Panc1 (cell line): ENCODE data around the gene LEAP2. TPM values are rescaled to one million over a fixed set of nuclear protein-coding genes. Genes with fewer than 3 reads are reported as not detected.

Experiments
- ATAC-seq: fragments of 200-7000 bp; cut with Tn5 transposase; 2 replicates; pipeline ENCODE4 v1.9.1; 2020; ENCODE audit warnings: mild to moderate bottlenecking, moderate library complexity
- BruUV-seq: library from RNA; stranded (reverse); fragments of 400-500 nt; replicated peaks from 2 replicates; lab custom pipeline; 2021; lab: Mats Ljungman, UMichigan
- CTCF ChIA-PET: fragments of 300-600 bp; sonication (Branson Sonifier 250); formaldehyde crosslinking; loops from one replicate; lab custom pipeline; 2022; ENCODE audit warnings: antibody characterized with exemption; lab: Charles Lee
- POLR2A ChIA-PET: fragments of 300-600 bp; sonication (Branson Sonifier 250); formaldehyde crosslinking; loops from one replicate; lab custom pipeline; 2022; ENCODE audit warnings: antibody characterized with exemption; lab: Charles Lee
- DNase-seq: peaks from one replicate; pipeline ENCODE4 v3.0.0-alpha.2; 2010; ENCODE audit warnings: low read depth, low spot score
- H3K27ac ChIP-seq: 2 replicates; pipeline ENCODE4 v1.5.1; 2011; ENCODE audit warnings: mild to moderate bottlenecking, low read length, inconsistent platforms
- H3K27me3 ChIP-seq: fragments of 200-500 bp; sonication (Bioruptor generic); 2 replicates; pipeline ENCODE4 v1.6.0; 2014; ENCODE audit warnings: low read length, inconsistent platforms; ENCODE audit not compliant: control insufficient read depth, insufficient read depth
- H3K36me3 ChIP-seq: fragments of 200-500 bp; sonication (Bioruptor generic); 2 replicates; pipeline ENCODE4 v1.5.1; 2014; ENCODE audit warnings: inconsistent platforms, mild to moderate bottlenecking, low read length, moderate library complexity; ENCODE audit not compliant: control insufficient read depth, insufficient read depth
- H3K4me1 ChIP-seq: 2 replicates; pipeline ENCODE4 v1.5.1; 2011; ENCODE audit warnings: inconsistent platforms, mild to moderate bottlenecking, low read length, moderate library complexity; ENCODE audit not compliant: control insufficient read depth, insufficient read depth
- H3K4me3 ChIP-seq, 2 experiments: 2 replicates each; pipeline ENCODE4 v1.5.1; 2011 to 2012; ENCODE audit warnings: low read depth in 2 of 2, low read length in 2 of 2, mild to moderate bottlenecking in 2 of 2, inconsistent platforms in 1 of 2, moderate library complexity in 1 of 2
- H3K9me3 ChIP-seq: fragments of 200-500 bp; sonication (Bioruptor generic); 2 replicates; pipeline ENCODE4 v1.5.1; 2014; ENCODE audit warnings: low read depth, mild to moderate bottlenecking, inconsistent platforms, low read length, moderate library complexity; ENCODE audit not compliant: control insufficient read depth, insufficient read depth
- CTCF ChIP-seq: fragments of 450-650 bp; IDR thresholded peaks from 2 replicates; pipeline ENCODE4 v1.5.1; 2017; ENCODE audit warnings: mild to moderate bottlenecking
- POLR2AphosphoS5 ChIP-seq: IDR thresholded peaks from 2 replicates; pipeline ENCODE4 v1.6.1; 2012; ENCODE audit warnings: mild to moderate bottlenecking, low read depth, low read length, moderate library complexity
- REST ChIP-seq, 2 experiments: IDR thresholded peaks; 2 replicates each; pipeline ENCODE4 v1.6.1; 2011 to 2012; ENCODE audit warnings: low read depth in 2 of 2, control low read depth in 1 of 2, low read length in 1 of 2, mild to moderate bottlenecking in 1 of 2, moderate library complexity in 1 of 2; ENCODE audit not compliant: insufficient read depth in 1 of 2
- SIN3A ChIP-seq: IDR thresholded peaks from 2 replicates; pipeline ENCODE4 v1.6.1; 2012; ENCODE audit warnings: low read depth, mild to moderate bottlenecking, low read length, moderate library complexity, borderline replicate concordance; ENCODE audit not compliant: insufficient read depth
- TCF7L2 ChIP-seq: IDR thresholded peaks from 2 replicates; pipeline ENCODE4 v1.6.1; 2011; ENCODE audit warnings: mild to moderate bottlenecking, low read depth, low read length, inconsistent platforms
- in situ Hi-C: cut with HindIII; loops from 2 replicates; pipeline ENCODE4 v1.10.0; 2016; ENCODE audit warnings: low sequenced_read_pairs, low pct_unique_long_range_greater_than_20kb
- intact Hi-C: fragments of 100-400 bp; cut with micrococcal nuclease; formaldehyde crosslinking; loops from one replicate; pipeline ENCODE4 v1.10.0; 2022; ENCODE audit not compliant: unreplicated experiment
- total RNA-seq: library from RNA; stranded (reverse); gene quantifications from one replicate; pipeline ENCODE4 v1.2.1, GENCODE V29; 2021; ENCODE audit not compliant: unreplicated experiment

LEAP2 gene
- total RNA-seq, 1 experiment from 2014 or later, result 1.4 TPM

GRCh38 chr5:132856011-132856410 is 17.5 kb upstream of the LEAP2 start:
- Histone ChIP-seq H3K4me1 (no peaks in the 10 kb centered on the region), H3K27me3 (no peaks in the 10 kb centered on the region), H3K27ac (no peak overlapping the region), H3K9me3 (no peaks in the 10 kb centered on the region), H3K4me3 (no peak overlapping the region), H3K36me3 (no peaks in the 10 kb centered on the region)
- no peak for ATAC-seq
- no TSS peak for BruUV-seq
- POLR2A ChIA-PET, result no interaction called here
- in situ Hi-C loops, result no loop called here
- no peak for TF ChIP-seq TCF7L2
- TF ChIP-seq SIN3A, result no peak
- no peak for TF ChIP-seq POLR2AphosphoS5
- no peak for TF ChIP-seq CTCF
- no peak for TF ChIP-seq REST (IDR thresholded peaks at IDR 0.05; ENCODE audit: insufficient read depth in 1 of 2, low read depth in 2 of 2, low read length in 1 of 2)
- CTCF ChIA-PET, result no interaction called here
- DNase-seq, result no peak
- intact Hi-C loops, result no loop called here

GRCh38 chr5:132859889-132860437 is 13.5 kb upstream of the LEAP2 start:
- BruUV-seq, result no TSS peak
- Histone ChIP-seq H3K4me3 (no peak overlapping the region), H3K4me1 (no peaks in the 10 kb centered on the region), H3K27ac (no peak overlapping the region), H3K27me3 (no peaks in the 10 kb centered on the region), H3K9me3 (no peaks in the 10 kb centered on the region), H3K36me3 (no peaks in the 10 kb centered on the region)
- no peak for TF ChIP-seq CTCF
- no peak for TF ChIP-seq SIN3A
- TF ChIP-seq REST (IDR thresholded peaks at IDR 0.05; ENCODE audit: insufficient read depth in 1 of 2, low read depth in 2 of 2, low read length in 1 of 2), result no peak
- no peak for TF ChIP-seq POLR2AphosphoS5
- no peak for TF ChIP-seq TCF7L2
- POLR2A ChIA-PET, result no interaction called here
- DNase-seq, result no peak
- in situ Hi-C loops, result no loop called here
- ATAC-seq, result no peak
- CTCF ChIA-PET, result interaction anchor here (0.6 kb wide), 1 partner anchor 29 kb away, joined by 9 read pairs; the partner anchor contains the start of gene SHROOM1
- intact Hi-C loops, result no loop called here
